Suprapubic skin (tissue), 4 donors: ENCODE results near the gene ACAD9. TPM values are rescaled to one million over a fixed set of nuclear protein-coding genes. Genes with fewer than 3 reads are reported as not detected.
A peak's percentile ranks its signal among the peaks of the same experiment; 100 is the strongest.

ENCODE experiments used
- DNase-seq, 2 donors: peaks; one replicate each; pipeline ENCODE4 v3.0.0-alpha.2; 2019; ENCODE audit warnings: low spot score in 2 of 2
- H3K27ac ChIP-seq: fragments of 200-600 bp; sonication (generic); one replicate; pipeline ENCODE4 v1.5.1; 2019
- H3K27me3 ChIP-seq: fragments of 200-600 bp; sonication (generic); one replicate; pipeline ENCODE4 v1.5.1; 2019
- H3K36me3 ChIP-seq: fragments of 200-600 bp; sonication (generic); one replicate; pipeline ENCODE4 v1.5.1; 2019
- H3K4me1 ChIP-seq: fragments of 200-600 bp; sonication (generic); one replicate; pipeline ENCODE4 v1.5.1; 2019
- H3K4me3 ChIP-seq: fragments of 200-600 bp; sonication (generic); one replicate; pipeline ENCODE4 v1.5.1; 2019; ENCODE audit warnings: mild to moderate bottlenecking
- H3K9me3 ChIP-seq: fragments of 200-600 bp; sonication (generic); one replicate; pipeline ENCODE4 v1.5.1; 2019
- CTCF ChIP-seq, 2 donors: fragments of 200-600 bp in 1 of 2; fragments of 450-650 bp in 1 of 2; sonication (generic) in 1 of 2; IDR thresholded peaks; one replicate each; pipeline ENCODE4 v1.5.1; 2016 to 2019; ENCODE audit warnings: antibody characterized with exemption in 2 of 2, mild to moderate bottlenecking in 1 of 2, moderate library complexity in 1 of 2
- EP300 ChIP-seq: sonication (generic); formaldehyde crosslinking; IDR thresholded peaks from one replicate; pipeline ENCODE4 v1.6.1; 2017; ENCODE audit warnings: antibody characterized with exemption
- POLR2A ChIP-seq, 2 donors: fragments of 450-650 bp; IDR thresholded peaks; one replicate each; pipeline ENCODE4 v1.6.1; 2017; ENCODE audit warnings: antibody characterized with exemption in 2 of 2, mild to moderate bottlenecking in 2 of 2, moderate library complexity in 2 of 2
- POLR2AphosphoS5 ChIP-seq, 3 donors: sonication (generic); formaldehyde crosslinking; IDR thresholded peaks; one replicate each; pipeline ENCODE4 v1.6.1; 2017; ENCODE audit warnings: antibody characterized with exemption in 3 of 3
- WGBS: methylation state at CpG from one replicate; pipeline ENCODE4 v1.1.5; 2018; 5-methylcytosine and 5-hydroxymethylcytosine counted together
- total RNA-seq, 4 donors: library from RNA; depleted of rRNA; stranded (reverse); fragments of >200 nt; gene quantifications; one replicate each; pipeline ENCODE4 v1.1.0, GENCODE V29; 2016

ACAD9 gene
- total RNA-seq, 4 donors from 2014 or later, result 118 to 164 (median 138) TPM

GRCh38 chr3:128881576-128881975 is 2.2 kb downstream of the ACAD9 start:
- H3K27ac ChIP-seq, result peak overlapping the region; percentile 47
- H3K4me1 ChIP-seq, result peaks cover 50% of the 10 kb centered on the region
- no peak for DNase-seq
- 88% methylated on average over 6 of the region's 6 CpGs for WGBS
- no peaks in the 10 kb centered on the region for H3K9me3 ChIP-seq
- H3K27me3 ChIP-seq, result no peaks in the 10 kb centered on the region
- TF ChIP-seq POLR2A (IDR thresholded peaks at IDR 0.05) (no peak), EP300 (no peak), POLR2AphosphoS5 (IDR thresholded peaks at IDR 0.05) (no peak), CTCF (IDR thresholded peaks at IDR 0.05) (no peak)
- no peak overlapping the region for H3K4me3 ChIP-seq
- H3K36me3 ChIP-seq, result peaks cover 17% of the 10 kb centered on the region

GRCh38 chr3:128882719-128883118 is 3.3 kb downstream of the ACAD9 start:
- no peaks in the 10 kb centered on the region for H3K9me3 ChIP-seq
- no peak overlapping the region for H3K4me3 ChIP-seq
- no peak for TF ChIP-seq EP300
- TF ChIP-seq POLR2AphosphoS5 (IDR thresholded peaks at IDR 0.05), result no peak
- no peak for TF ChIP-seq CTCF (IDR thresholded peaks at IDR 0.05)
- no peak for TF ChIP-seq POLR2A (IDR thresholded peaks at IDR 0.05)
- peaks cover 45% of the 10 kb centered on the region for H3K4me1 ChIP-seq
- H3K36me3 ChIP-seq, result peaks cover 27% of the 10 kb centered on the region
- H3K27me3 ChIP-seq, result no peaks in the 10 kb centered on the region
- DNase-seq, result no peak
- whole genome bisulfite sequencing, result 63% methylated on average over 1 of the region's 1 CpG
- H3K27ac ChIP-seq, result peak overlapping the region; percentile 47

GRCh38 chr3:128884992-128885391 is 5.6 kb downstream of the ACAD9 start:
- Histone ChIP-seq H3K36me3 (peaks cover 38% of the 10 kb centered on the region), H3K27me3 (no peaks in the 10 kb centered on the region), H3K27ac (no peak overlapping the region), H3K9me3 (no peaks in the 10 kb centered on the region), H3K4me1 (peaks cover 32% of the 10 kb centered on the region), H3K4me3 (no peak overlapping the region)
- no peak for TF ChIP-seq POLR2A (IDR thresholded peaks at IDR 0.05)
- no peak for TF ChIP-seq CTCF (IDR thresholded peaks at IDR 0.05)
- TF ChIP-seq POLR2AphosphoS5 (IDR thresholded peaks at IDR 0.05), result no peak
- TF ChIP-seq EP300, result no peak
- WGBS, result 91% methylated on average over 1 of the region's 1 CpG
- DNase-seq, result no peak

GRCh38 chr3:128889139-128889894 is 9.9 kb downstream of the ACAD9 start:
- no peak overlapping the region for H3K4me3 ChIP-seq
- H3K27ac ChIP-seq, result no peak overlapping the region
- H3K9me3 ChIP-seq, result no peaks in the 10 kb centered on the region
- no peaks in the 10 kb centered on the region for H3K27me3 ChIP-seq
- H3K4me1 ChIP-seq, result no peaks in the 10 kb centered on the region
- H3K36me3 ChIP-seq, result peaks cover 53% of the 10 kb centered on the region
- TF ChIP-seq EP300 (no peak), CTCF (IDR thresholded peaks at IDR 0.05) (no peak), POLR2AphosphoS5 (IDR thresholded peaks at IDR 0.05) (no peak), POLR2A (IDR thresholded peaks at IDR 0.05) (no peak)
- WGBS, result 88% methylated on average over 7 of the region's 7 CpGs
- no peak for DNase-seq

- no peaks in the 10 kb centered on the region for H3K27me3 ChIP-seq
- peaks cover 78% of the 10 kb centered on the region for H3K36me3 ChIP-seq
- TF ChIP-seq EP300, result no peak
- no peak for TF ChIP-seq CTCF (IDR thresholded peaks at IDR 0.05)
- no peak for TF ChIP-seq POLR2A (IDR thresholded peaks at IDR 0.05)
- no peak for TF ChIP-seq POLR2AphosphoS5 (IDR thresholded peaks at IDR 0.05)
- no peak overlapping the region for H3K27ac ChIP-seq
- no peaks in the 10 kb centered on the region for H3K4me1 ChIP-seq
- 83% methylated on average over 11 of the region's 11 CpGs for WGBS
- H3K9me3 ChIP-seq, result no peaks in the 10 kb centered on the region
- no peak for DNase-seq
- no peak overlapping the region for H3K4me3 ChIP-seq
These were observed 16.6 kb downstream of the ACAD9 start for GRCh38 chr3:128895843-128896697.
